ENCODE measurements around the gene PLXNB1.

The PLXNB1 gene

GRCh38 chr3:48473617-48473952 lies 43.7 kb upstream of the PLXNB1 start:
- no peak for TF ChIP-seq CTCF (IDR thresholded peaks at IDR 0.05; ENCODE audit: low read depth, low read length, missing control alignments)
- DNase-seq (ENCODE audit: extremely low read depth, low read depth), result no peak
- no peak overlapping the region for H3K4me3 ChIP-seq (replicated peaks; ENCODE audit: low read depth, low read length)

GRCh38 chr3:48472923-48473616 lies 43.2 kb upstream of the PLXNB1 start:
- H3K4me3 ChIP-seq (replicated peaks; ENCODE audit: low read depth, low read length), result peak overlapping the region; percentile 87
- peak; percentile 43 for TF ChIP-seq CTCF (IDR thresholded peaks at IDR 0.05; ENCODE audit: low read depth, low read length, missing control alignments)
- DNase-seq (ENCODE audit: extremely low read depth, low read depth), result peak; percentile 86

GRCh38 chr3:48472673-48472922 lies 42.7 kb upstream of the PLXNB1 start:
- H3K4me3 ChIP-seq (replicated peaks; ENCODE audit: low read depth, low read length), result peak overlapping the region; percentile 87
- no peak for DNase-seq (ENCODE audit: extremely low read depth, low read depth)
- TF ChIP-seq CTCF (IDR thresholded peaks at IDR 0.05; ENCODE audit: low read depth, low read length, missing control alignments), result no peak

GRCh38 chr3:48470286-48470685 lies 40.4 kb upstream of the PLXNB1 start:
- no peak overlapping the region for H3K4me3 ChIP-seq (replicated peaks; ENCODE audit: low read depth, low read length)
- no peak for TF ChIP-seq CTCF (IDR thresholded peaks at IDR 0.05; ENCODE audit: low read depth, low read length, missing control alignments)

GRCh38 chr3:48469046-48469915 lies 39.4 kb upstream of the PLXNB1 start:
- no peak for DNase-seq (ENCODE audit: extremely low read depth, low read depth)
- no peak for TF ChIP-seq CTCF (IDR thresholded peaks at IDR 0.05; ENCODE audit: low read depth, low read length, missing control alignments)
- no peak overlapping the region for H3K4me3 ChIP-seq (replicated peaks; ENCODE audit: low read depth, low read length)

More at GRCh38 chr3:48470286-48470685, 40.4 kb upstream of the PLXNB1 start:
- no peak for DNase-seq (ENCODE audit: extremely low read depth, low read depth)

GRCh38 chr3:48468329-48468731 lies 38.4 kb upstream of the PLXNB1 start:
- no peak for DNase-seq (ENCODE audit: extremely low read depth, low read depth)
- H3K4me3 ChIP-seq (replicated peaks; ENCODE audit: low read depth, low read length), result no peak overlapping the region
- no peak for TF ChIP-seq CTCF (IDR thresholded peaks at IDR 0.05; ENCODE audit: low read depth, low read length, missing control alignments)
